PC-9 (cell line): ENCODE results near the gene JUND.

Experiments used
- CTCF ChIP-seq: fragments of 200-600 bp; sonication (generic); conservative IDR thresholded peaks from 2 replicates; pipeline ENCODE4 v1.6.1; 2017; ENCODE audit warnings: mixed run types, antibody characterized with exemption, mild to moderate bottlenecking, moderate library complexity
- EZH2 ChIP-seq: fragments of 200-600 bp; sonication (generic); IDR thresholded peaks from 2 replicates; pipeline ENCODE4 v1.8.0; 2017; ENCODE audit warnings: antibody characterized with exemption, low read depth

GRCh38 chr19:18317961-18318800 is 36.8 kb upstream of the JUND start:
- TF ChIP-seq CTCF (no peak), EZH2 (no peak)
